Measurements from ENCODE around the gene FABP3. TPM values are rescaled to one million over a fixed set of nuclear protein-coding genes. Genes with fewer than 3 reads are reported as not detected.

FABP3 gene
- polyA plus RNA-seq, 3 donors, result not detected

GRCh38 chr1:31370565-31370964 lies 2.3 kb downstream of the FABP3 start:
- peaks cover 21% of the 10 kb centered on the region for H3K4me1 Mint-ChIP-seq
- no peak overlapping the region for H3K4me3 Mint-ChIP-seq
- Histone ChIP-seq H3K4me3 (replicated peaks in 1 of 3; ENCODE audit: low read depth in 2 of 3, low read length in 3 of 3) (no peak overlapping the region), H4K20me1 (ENCODE audit: insufficient read depth, low read length) (no peaks in the 10 kb centered on the region), H3K27me3 (ENCODE audit: control insufficient read depth in 2 of 2, insufficient read depth in 2 of 2, low read length in 2 of 2) (peaks cover 0 to 13% of the 10 kb centered on the region in 2 donors), H3K27ac (ENCODE audit: low read depth in 1 of 2, low read length in 2 of 2) (no peak overlapping the region), H3K4me2 (replicated peaks; ENCODE audit: extremely low read depth, low read length, poor library complexity, severe bottlenecking) (no peak overlapping the region), H3K79me2 (ENCODE audit: insufficient read depth, low read length) (no peaks in the 10 kb centered on the region), H3K4me1 (ENCODE audit: control insufficient read depth in 1 of 2, insufficient read depth in 2 of 2, low read length in 2 of 2) (peaks cover 12 to 16% of the 10 kb centered on the region in 2 donors), H3K36me3 (replicated peaks in 1 of 2; ENCODE audit: control insufficient read depth in 1 of 2, insufficient read depth in 2 of 2, low read length in 2 of 2) (peaks cover 5 to 22% of the 10 kb centered on the region in 2 donors), H3K9me3 (replicated peaks in 1 of 2; ENCODE audit: control insufficient read depth in 1 of 2, insufficient read depth in 1 of 2, low read length in 2 of 2) (no peaks in the 10 kb centered on the region), H2AFZ (ENCODE audit: insufficient read depth, low read depth, low read length, poor library complexity, severe bottlenecking) (no peak overlapping the region), H3K9ac (ENCODE audit: insufficient read depth, low read length, poor library complexity, severe bottlenecking) (no peak overlapping the region)
- H3K27me3 Mint-ChIP-seq (ENCODE audit: low read depth in 3 of 3), result peaks cover 13 to 24% (median 24%) of the 10 kb centered on the region in 3 donors
- WGBS (ENCODE audit: insufficient coverage), result 95% methylated on average over 4 of the region's 4 CpGs
- H3K9me3 Mint-ChIP-seq, result peaks cover 0 to 2% (median 0%) of the 10 kb centered on the region in 7 donors
- DNase-seq, result no peak
- intact Hi-C loops (cut with micrococcal nuclease), result no loop called here
- H3K27ac Mint-ChIP-seq, result no peak overlapping the region
- no peak for TF ChIP-seq CTCF (IDR thresholded peaks at IDR 0.05)
- H3K36me3 Mint-ChIP-seq, result peaks cover 19 to 26% of the 10 kb centered on the region in 2 donors

GRCh38 chr1:31370021-31370420 lies 2.9 kb downstream of the FABP3 start:
- DNase-seq, result no peak
- intact Hi-C loops (cut with micrococcal nuclease), result no loop called here
- no peaks in the 10 kb centered on the region for H3K9me3 ChIP-seq (replicated peaks in 1 of 2; ENCODE audit: control insufficient read depth in 1 of 2, insufficient read depth in 1 of 2, low read length in 2 of 2)
- no peak overlapping the region for H3K9ac ChIP-seq (ENCODE audit: insufficient read depth, low read length, poor library complexity, severe bottlenecking)
- peaks cover 24 to 30% of the 10 kb centered on the region in 2 donors for H3K36me3 Mint-ChIP-seq
- peaks cover 9 to 27% of the 10 kb centered on the region in 2 donors for H3K36me3 ChIP-seq (replicated peaks in 1 of 2; ENCODE audit: control insufficient read depth in 1 of 2, insufficient read depth in 2 of 2, low read length in 2 of 2)
- H3K27me3 ChIP-seq (ENCODE audit: control insufficient read depth in 2 of 2, insufficient read depth in 2 of 2, low read length in 2 of 2), result peaks cover 0 to 13% of the 10 kb centered on the region in 2 donors
- H3K4me2 ChIP-seq (replicated peaks; ENCODE audit: extremely low read depth, low read length, poor library complexity, severe bottlenecking), result no peak overlapping the region
- H3K9me3 Mint-ChIP-seq, result peaks cover 0 to 2% (median 0%) of the 10 kb centered on the region in 7 donors
- H2AFZ ChIP-seq (ENCODE audit: insufficient read depth, low read depth, low read length, poor library complexity, severe bottlenecking), result no peak overlapping the region
- H3K4me1 ChIP-seq (ENCODE audit: control insufficient read depth in 1 of 2, insufficient read depth in 2 of 2, low read length in 2 of 2), result peaks cover 12 to 16% of the 10 kb centered on the region in 2 donors
- H4K20me1 ChIP-seq (ENCODE audit: insufficient read depth, low read length), result no peaks in the 10 kb centered on the region
- H3K27me3 Mint-ChIP-seq (ENCODE audit: low read depth in 3 of 3), result peaks cover 13 to 23% (median 23%) of the 10 kb centered on the region in 3 donors
- H3K4me1 Mint-ChIP-seq, result peaks cover 21% of the 10 kb centered on the region
- no peaks in the 10 kb centered on the region for H3K79me2 ChIP-seq (ENCODE audit: insufficient read depth, low read length)
- no peak overlapping the region for H3K4me3 ChIP-seq (replicated peaks in 1 of 3; ENCODE audit: low read depth in 2 of 3, low read length in 3 of 3)
- TF ChIP-seq CTCF (IDR thresholded peaks at IDR 0.05), result no peak
- H3K27ac ChIP-seq (ENCODE audit: low read depth in 1 of 2, low read length in 2 of 2), result no peak overlapping the region
- no peak overlapping the region for H3K4me3 Mint-ChIP-seq
- WGBS (ENCODE audit: insufficient coverage), result 83% methylated on average over 1 of the region's 2 CpGs
- H3K27ac Mint-ChIP-seq, result no peak overlapping the region
